ENCODE measurements around the gene TLE3.

The TLE3 gene

GRCh38 chr15:70018646-70019600, 78.8 kb downstream of the TLE3 start:
- WGBS (ENCODE audit: insufficient coverage), result 97% methylated on average over 9 of the region's 9 CpGs
- ChIA-PET CTCF (no interaction called here), POLR2A (no interaction called here)
- H3K4me3 ChIP-seq (ENCODE audit: control insufficient read depth in 1 of 7, extremely low read depth in 1 of 7, insufficient read depth in 4 of 7, low read depth in 2 of 7, low read length in 6 of 7), result no peak overlapping the region
- no peak for DNase-seq
- H3K27me3 ChIP-seq (replicated peaks in 2 of 5; ENCODE audit: control insufficient read depth in 4 of 5, insufficient read depth in 5 of 5, low read length in 4 of 5), result peaks cover 0 to 2% (median 0%) of the 10 kb centered on the region in 5 experiments
- H3K4me1 ChIP-seq (ENCODE audit: control extremely low read depth in 1 of 4, control insufficient read depth in 4 of 4, insufficient read depth in 4 of 4, low read length in 3 of 4), result peaks cover 0 to 14% (median 11%) of the 10 kb centered on the region in 4 experiments
- peaks cover 0 to 7% (median 0%) of the 10 kb centered on the region in 5 experiments for H3K9me3 ChIP-seq (ENCODE audit: control extremely low read depth in 1 of 5, control insufficient read depth in 4 of 5, insufficient read depth in 2 of 5, low read depth in 1 of 5, low read length in 4 of 5)
- H3K36me3 ChIP-seq (ENCODE audit: control insufficient read depth in 4 of 4, insufficient read depth in 4 of 4, low read length in 3 of 4), result no peaks in the 10 kb centered on the region
- no peak overlapping the region for H3K27ac ChIP-seq (ENCODE audit: insufficient read depth in 1 of 2, low read depth in 1 of 2, low read length in 2 of 2, poor library complexity in 1 of 2, severe bottlenecking in 2 of 2)

GRCh38 chr15:70017801-70018200, 79.9 kb downstream of the TLE3 start:
- no peak for DNase-seq
- ChIA-PET CTCF (interaction anchor here (1.2 kb wide), 1 partner anchor 273 kb away, joined by 3 read pairs; no protein-coding TSS in a partner anchor), POLR2A (no interaction called here)
- no peak overlapping the region for H3K27ac ChIP-seq (ENCODE audit: insufficient read depth in 1 of 2, low read depth in 1 of 2, low read length in 2 of 2, poor library complexity in 1 of 2, severe bottlenecking in 2 of 2)
- H3K36me3 ChIP-seq (ENCODE audit: control insufficient read depth in 4 of 4, insufficient read depth in 4 of 4, low read length in 3 of 4), result no peaks in the 10 kb centered on the region
- peaks cover 0 to 7% (median 0%) of the 10 kb centered on the region in 5 experiments for H3K9me3 ChIP-seq (ENCODE audit: control extremely low read depth in 1 of 5, control insufficient read depth in 4 of 5, insufficient read depth in 2 of 5, low read depth in 1 of 5, low read length in 4 of 5)
- H3K27me3 ChIP-seq (replicated peaks in 2 of 5; ENCODE audit: control insufficient read depth in 4 of 5, insufficient read depth in 5 of 5, low read length in 4 of 5), result peaks cover 0 to 2% (median 0%) of the 10 kb centered on the region in 5 experiments
- 100% methylated on average over 2 of the region's 2 CpGs for WGBS (ENCODE audit: insufficient coverage)
- H3K4me1 ChIP-seq (ENCODE audit: control extremely low read depth in 1 of 4, control insufficient read depth in 4 of 4, insufficient read depth in 4 of 4, low read length in 3 of 4), result peaks cover 0 to 14% (median 8%) of the 10 kb centered on the region in 4 experiments
- H3K4me3 ChIP-seq (ENCODE audit: control insufficient read depth in 1 of 7, extremely low read depth in 1 of 7, insufficient read depth in 4 of 7, low read depth in 2 of 7, low read length in 6 of 7), result no peak overlapping the region

GRCh38 chr15:70017025-70017424, 80.7 kb downstream of the TLE3 start:
- Histone ChIP-seq H3K4me1 (ENCODE audit: control extremely low read depth in 1 of 4, control insufficient read depth in 4 of 4, insufficient read depth in 4 of 4, low read length in 3 of 4) (peaks cover 0 to 14% (median 7%) of the 10 kb centered on the region in 4 experiments), H3K27me3 (replicated peaks in 2 of 5; ENCODE audit: control insufficient read depth in 4 of 5, insufficient read depth in 5 of 5, low read length in 4 of 5) (peaks cover 0 to 2% (median 0%) of the 10 kb centered on the region in 5 experiments), H3K27ac (ENCODE audit: insufficient read depth in 1 of 2, low read depth in 1 of 2, low read length in 2 of 2, poor library complexity in 1 of 2, severe bottlenecking in 2 of 2) (no peak overlapping the region), H3K36me3 (ENCODE audit: control insufficient read depth in 4 of 4, insufficient read depth in 4 of 4, low read length in 3 of 4) (no peaks in the 10 kb centered on the region), H3K4me3 (ENCODE audit: control insufficient read depth in 1 of 7, extremely low read depth in 1 of 7, insufficient read depth in 4 of 7, low read depth in 2 of 7, low read length in 6 of 7) (no peak overlapping the region), H3K9me3 (ENCODE audit: control extremely low read depth in 1 of 5, control insufficient read depth in 4 of 5, insufficient read depth in 2 of 5, low read depth in 1 of 5, low read length in 4 of 5) (peaks cover 0 to 7% (median 0%) of the 10 kb centered on the region in 5 experiments)
- ChIA-PET POLR2A (no interaction called here), CTCF (interaction anchor here (1.2 kb wide), 1 partner anchor 272 kb away, joined by 3 read pairs; no protein-coding TSS in a partner anchor)
- DNase-seq, result no peak
- 92% methylated on average over 2 of the region's 4 CpGs for WGBS (ENCODE audit: insufficient coverage)

- Histone ChIP-seq H3K27ac (ENCODE audit: insufficient read depth in 1 of 2, low read depth in 1 of 2, low read length in 2 of 2, poor library complexity in 1 of 2, severe bottlenecking in 2 of 2) (no peak overlapping the region), H3K4me3 (ENCODE audit: control insufficient read depth in 1 of 7, extremely low read depth in 1 of 7, insufficient read depth in 4 of 7, low read depth in 2 of 7, low read length in 6 of 7) (no peak overlapping the region), H3K27me3 (replicated peaks in 2 of 5; ENCODE audit: control insufficient read depth in 4 of 5, insufficient read depth in 5 of 5, low read length in 4 of 5) (peaks cover 0 to 2% (median 0%) of the 10 kb centered on the region in 5 experiments), H3K36me3 (ENCODE audit: control insufficient read depth in 4 of 4, insufficient read depth in 4 of 4, low read length in 3 of 4) (no peaks in the 10 kb centered on the region), H3K9me3 (ENCODE audit: control extremely low read depth in 1 of 5, control insufficient read depth in 4 of 5, insufficient read depth in 2 of 5, low read depth in 1 of 5, low read length in 4 of 5) (peaks cover 0 to 7% (median 0%) of the 10 kb centered on the region in 5 experiments), H3K4me1 (ENCODE audit: control extremely low read depth in 1 of 4, control insufficient read depth in 4 of 4, insufficient read depth in 4 of 4, low read length in 3 of 4) (peaks cover 0 to 14% (median 7%) of the 10 kb centered on the region in 4 experiments)
- DNase-seq, result peak in 2 of 3 donors; percentile 26 to 31
- WGBS (ENCODE audit: insufficient coverage), result 54% methylated on average over 4 of the region's 6 CpGs
- CTCF ChIA-PET, result interaction anchor here (0.6 to 1.2 kb wide), 2 partner anchors 272 to 377 kb away, joined by 3 read pairs; no protein-coding TSS in a partner anchor
- POLR2A ChIA-PET, result no interaction called here
These were observed 81.2 kb downstream of the TLE3 start for GRCh38 chr15:70016511-70016994.

- DNase-seq, result peak in 2 of 3 donors; percentile 6 to 11
- peaks cover 0 to 7% (median 0%) of the 10 kb centered on the region in 5 experiments for H3K9me3 ChIP-seq (ENCODE audit: control extremely low read depth in 1 of 5, control insufficient read depth in 4 of 5, insufficient read depth in 2 of 5, low read depth in 1 of 5, low read length in 4 of 5)
- WGBS (ENCODE audit: insufficient coverage), result 38% methylated on average over 9 of the region's 9 CpGs
- no peaks in the 10 kb centered on the region for H3K36me3 ChIP-seq (ENCODE audit: control insufficient read depth in 4 of 4, insufficient read depth in 4 of 4, low read length in 3 of 4)
- ChIA-PET CTCF (interaction anchor here (0.9 to 1.2 kb wide), 3 partner anchors 13 to 15 kb away, joined by 3 read pairs; no protein-coding TSS in a partner anchor), POLR2A (no interaction called here)
- no peaks in the 10 kb centered on the region for H3K27me3 ChIP-seq (replicated peaks in 2 of 5; ENCODE audit: control insufficient read depth in 4 of 5, insufficient read depth in 5 of 5, low read length in 4 of 5)
- no peak overlapping the region for H3K27ac ChIP-seq (ENCODE audit: insufficient read depth in 1 of 2, low read depth in 1 of 2, low read length in 2 of 2, poor library complexity in 1 of 2, severe bottlenecking in 2 of 2)
- peaks cover 0 to 14% (median 7%) of the 10 kb centered on the region in 4 experiments for H3K4me1 ChIP-seq (ENCODE audit: control extremely low read depth in 1 of 4, control insufficient read depth in 4 of 4, insufficient read depth in 4 of 4, low read length in 3 of 4)
- H3K4me3 ChIP-seq (ENCODE audit: control insufficient read depth in 1 of 7, extremely low read depth in 1 of 7, insufficient read depth in 4 of 7, low read depth in 2 of 7, low read length in 6 of 7), result no peak overlapping the region
These were observed 82.7 kb downstream of the TLE3 start for GRCh38 chr15:70014860-70015490.

- Histone ChIP-seq H3K27ac (ENCODE audit: insufficient read depth in 1 of 2, low read depth in 1 of 2, low read length in 2 of 2, poor library complexity in 1 of 2, severe bottlenecking in 2 of 2) (no peak overlapping the region), H3K36me3 (ENCODE audit: control insufficient read depth in 4 of 4, insufficient read depth in 4 of 4, low read length in 3 of 4) (no peaks in the 10 kb centered on the region), H3K27me3 (replicated peaks in 2 of 5; ENCODE audit: control insufficient read depth in 4 of 5, insufficient read depth in 5 of 5, low read length in 4 of 5) (no peaks in the 10 kb centered on the region), H3K4me3 (ENCODE audit: control insufficient read depth in 1 of 7, extremely low read depth in 1 of 7, insufficient read depth in 4 of 7, low read depth in 2 of 7, low read length in 6 of 7) (no peak overlapping the region), H3K4me1 (ENCODE audit: control extremely low read depth in 1 of 4, control insufficient read depth in 4 of 4, insufficient read depth in 4 of 4, low read length in 3 of 4) (peaks cover 0 to 14% (median 7%) of the 10 kb centered on the region in 4 experiments), H3K9me3 (ENCODE audit: control extremely low read depth in 1 of 5, control insufficient read depth in 4 of 5, insufficient read depth in 2 of 5, low read depth in 1 of 5, low read length in 4 of 5) (peaks cover 0 to 7% (median 0%) of the 10 kb centered on the region in 5 experiments)
- 86% methylated on average over 6 of the region's 6 CpGs for WGBS (ENCODE audit: insufficient coverage)
- POLR2A ChIA-PET, result no interaction called here
- DNase-seq, result no peak
- CTCF ChIA-PET, result interaction anchor here (0.9 to 1.2 kb wide), 3 partner anchors 12 to 16 kb away, joined by 3 read pairs; no protein-coding TSS in a partner anchor
These were observed 83.4 kb downstream of the TLE3 start for GRCh38 chr15:70014331-70014730.

All from common myeloid progenitor, CD34-positive (primary cell).